ENCODE measurements around the gene RUSC2.
"Not testable (repeated sequence)": the region's sequence is repeated elsewhere in the genome, so short reads cannot be mapped to it uniquely, and the experiment has no call there.

Gene RUSC2

DNA sequence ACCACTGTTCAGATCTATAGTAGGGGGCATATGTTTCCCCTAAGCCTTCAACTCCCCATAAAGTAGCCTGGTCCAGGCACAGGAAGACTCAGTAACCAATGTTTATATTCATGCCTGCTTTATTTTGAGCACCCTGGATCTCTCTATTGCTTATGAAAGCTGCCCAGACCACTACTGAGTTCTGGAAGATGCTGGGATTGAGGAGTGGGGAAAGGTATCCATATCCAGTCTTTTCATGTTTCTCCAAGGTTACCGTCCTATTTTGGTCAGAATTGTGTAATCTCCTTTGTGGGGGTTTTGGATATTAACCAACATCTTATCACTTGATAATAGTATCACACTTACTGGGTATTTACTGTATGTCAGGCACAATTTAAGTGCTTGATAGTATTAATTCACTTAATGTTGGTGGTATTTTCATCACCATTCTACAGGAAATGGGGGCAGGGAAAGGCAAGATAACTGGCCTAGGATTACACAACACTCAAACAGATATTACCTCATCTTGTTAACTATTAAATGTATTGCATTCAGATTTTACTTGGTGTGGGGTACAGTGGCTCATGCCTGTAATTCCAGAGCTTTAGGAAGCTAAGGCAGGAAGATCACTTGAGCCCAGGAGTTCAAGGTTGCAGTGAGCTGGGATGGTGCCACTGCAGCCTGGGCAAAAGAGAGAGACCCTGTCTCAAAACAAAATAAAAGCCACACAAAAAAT lies 36.3 kb downstream of the RUSC2 start:
- DNase-seq: no peak

DNA sequence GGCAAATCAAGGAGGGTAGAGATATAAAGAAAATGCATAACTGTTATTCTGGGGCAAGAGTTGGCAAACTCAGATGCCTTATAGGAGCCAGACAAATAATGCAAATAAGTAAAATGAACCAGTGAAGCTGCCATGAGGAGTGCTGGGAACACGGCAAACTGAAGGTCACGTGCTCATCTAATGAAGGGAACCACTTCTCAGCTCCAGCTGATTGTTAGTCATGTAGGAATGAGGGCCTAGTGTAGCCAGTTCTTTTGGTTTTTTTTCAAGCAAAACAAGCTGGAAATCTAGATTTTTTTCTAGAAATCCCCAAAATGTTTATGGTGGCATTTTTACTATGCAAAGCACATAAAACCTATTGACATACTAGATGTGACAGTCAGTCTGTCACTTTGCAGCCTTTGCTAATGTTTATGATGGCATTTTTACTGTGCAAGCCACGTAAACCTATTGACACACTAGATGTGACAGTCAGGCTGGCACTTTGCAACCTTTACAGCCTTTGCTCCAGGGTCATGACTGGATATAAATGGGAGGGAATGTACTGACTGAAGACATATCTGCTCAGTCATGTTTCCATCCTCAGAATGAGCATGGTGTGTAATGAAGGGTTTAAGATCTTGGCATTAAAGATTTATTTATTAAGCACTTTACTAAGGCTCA lies 39.4 kb downstream of the RUSC2 start:
- no peak for DNase-seq

DNA sequence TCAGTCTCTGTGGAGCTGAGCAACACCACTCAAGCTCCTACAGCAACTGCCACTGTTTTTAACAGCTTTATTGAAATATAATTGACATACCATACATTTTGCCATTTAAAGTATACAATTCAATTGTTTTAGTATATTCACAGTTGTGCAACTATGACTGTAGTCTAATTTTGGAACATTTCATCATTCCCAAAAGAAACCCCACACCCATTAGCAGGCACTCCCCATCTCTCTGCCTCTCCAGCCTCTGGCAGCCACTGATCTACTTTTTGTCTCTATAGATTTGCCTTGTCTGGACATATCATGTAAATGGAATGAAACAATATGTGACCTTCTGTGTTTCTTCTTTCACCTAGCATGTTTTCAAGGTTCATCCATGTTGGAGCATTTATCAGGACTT lies 43.5 kb downstream of the RUSC2 start:
- no peak for DNase-seq

- DNase-seq: not testable (repeated sequence)
These were observed 45.0 kb downstream of the RUSC2 start for GRCh38 chr9:35534921-35535320.

- DNase-seq: no peak
These were observed 48.0 kb downstream of the RUSC2 start for GRCh38 chr9:35537913-35538312.

GRCh38 chr9:35538361-35539234 lies 48.7 kb downstream of the RUSC2 start:
- DNase-seq: no peak

All from central memory CD4-positive, alpha-beta T cell (primary cell).